GM12878 (cell line): ENCODE measurements around the gene TMC8. TPM values are rescaled to one million over a fixed set of nuclear protein-coding genes. Genes with fewer than 3 reads are reported as not detected.

Experiments used
- BRCA1 ChIP-seq: IDR thresholded peaks from 2 replicates; pipeline ENCODE4 v1.6.1; 2011; ENCODE audit warnings: low read depth, low read length, improper control_type of control experiment
- DPF2 ChIP-seq: fragments of 450-650 bp; IDR thresholded peaks from 2 replicates; pipeline ENCODE4 v1.6.1; 2017; ENCODE audit warnings: mild to moderate bottlenecking
- EGR1 ChIP-seq, 2 experiments: IDR thresholded peaks; 1 replicate in 1 of 2; 2 replicates in 1 of 2; pipeline ENCODE4 v1.6.1; 2011 to 2012; ENCODE audit warnings: low read depth in 2 of 2, low read length in 2 of 2, borderline replicate concordance in 1 of 2, mild to moderate bottlenecking in 1 of 2, moderate library complexity in 1 of 2
- ETV6 ChIP-seq, 2 experiments: fragments of 450-650 bp in 1 of 2; IDR thresholded peaks in 1 of 2; conservative IDR thresholded peaks in 1 of 2; 2 replicates each; pipeline ENCODE4 v1.6.1; 2014; ENCODE audit warnings: antibody characterized with exemption in 1 of 2, borderline replicate concordance in 1 of 2, low read depth in 1 of 2, mild to moderate bottlenecking in 1 of 2, moderate library complexity in 1 of 2
- IRF4 ChIP-seq: IDR thresholded peaks from 2 replicates; pipeline ENCODE4 v1.6.1; 2011; ENCODE audit warnings: low read depth, low read length
- MEF2B ChIP-seq: fragments of 450-650 bp; IDR thresholded peaks from 2 replicates; pipeline ENCODE4 v1.6.1; 2018; ENCODE audit warnings: mild to moderate bottlenecking, moderate library complexity; ENCODE audit not compliant: partially characterized antibody, poor library complexity, severe bottlenecking
- NBN ChIP-seq: fragments of 450-650 bp; IDR thresholded peaks from 2 replicates; pipeline ENCODE4 v1.6.1; 2016
- NR2F1 ChIP-seq: fragments of 450-650 bp; conservative IDR thresholded peaks from 2 replicates; pipeline ENCODE4 v1.6.1; 2017; ENCODE audit warnings: mild to moderate bottlenecking
- SKIL ChIP-seq: fragments of 450-650 bp; IDR thresholded peaks from 2 replicates; pipeline ENCODE4 v1.6.1; 2017; ENCODE audit warnings: mild to moderate bottlenecking, low read depth, inconsistent platforms; ENCODE audit not compliant: poor library complexity, severe bottlenecking
- TCF3 ChIP-seq: IDR thresholded peaks from 2 replicates; pipeline ENCODE4 v1.6.1; 2012; ENCODE audit warnings: low read depth, mild to moderate bottlenecking, low read length, borderline replicate concordance; ENCODE audit not compliant: insufficient read depth
- polyA plus RNA-seq, 11 experiments: library from polyadenylated mRNA; depleted of rRNA in 4 of 11; unstranded in 6 of 11; stranded (reverse) in 5 of 11; fragments of >200 nt; fragmentation: Nextera tagmentation in 4 of 11; fragmentation: Illumina TruSeq in 1 of 11; extraction: Ambion mirVana in 4 of 11; extraction: Trizol in 1 of 11; gene quantifications; 1 replicate in 1 of 11; 2 replicates in 10 of 11; pipeline versions ENCODE4 v1.2.1 to v1.2.3, GENCODE V29; 2011 to 2016; ENCODE audit warnings: inconsistent platforms in 2 of 11, missing spikeins in 2 of 11, low read depth in 1 of 11
- total RNA-seq, 4 experiments: library from RNA; depleted of rRNA in 3 of 4; stranded (reverse); fragments of >200 nt in 3 of 4; fragmentation: Illumina TruSeq in 1 of 4; extraction: Trizol in 1 of 4; gene quantifications; 2 replicates each; pipeline versions ENCODE4 v1.2.1 to v1.2.3, GENCODE V29; 2013 to 2021
- TF ChIP-seq, protein P1 (sequence below): IDR thresholded peaks from 2 replicates; pipeline ENCODE4 v1.6.1; 2011; ENCODE audit warnings: borderline replicate concordance, low read depth, mild to moderate bottlenecking, moderate library complexity, mixed read lengths, low read length; ENCODE audit not compliant: insufficient read depth; ENCODE audit errors: extremely low read length

Gene TMC8
- total and polyA plus RNA-seq, 10 of the 15 experiments (the other 5 are each of a cell fraction or from before 2014, with no cell fraction given) = 2.7 to 128 (median 40.0) TPM

DNA sequence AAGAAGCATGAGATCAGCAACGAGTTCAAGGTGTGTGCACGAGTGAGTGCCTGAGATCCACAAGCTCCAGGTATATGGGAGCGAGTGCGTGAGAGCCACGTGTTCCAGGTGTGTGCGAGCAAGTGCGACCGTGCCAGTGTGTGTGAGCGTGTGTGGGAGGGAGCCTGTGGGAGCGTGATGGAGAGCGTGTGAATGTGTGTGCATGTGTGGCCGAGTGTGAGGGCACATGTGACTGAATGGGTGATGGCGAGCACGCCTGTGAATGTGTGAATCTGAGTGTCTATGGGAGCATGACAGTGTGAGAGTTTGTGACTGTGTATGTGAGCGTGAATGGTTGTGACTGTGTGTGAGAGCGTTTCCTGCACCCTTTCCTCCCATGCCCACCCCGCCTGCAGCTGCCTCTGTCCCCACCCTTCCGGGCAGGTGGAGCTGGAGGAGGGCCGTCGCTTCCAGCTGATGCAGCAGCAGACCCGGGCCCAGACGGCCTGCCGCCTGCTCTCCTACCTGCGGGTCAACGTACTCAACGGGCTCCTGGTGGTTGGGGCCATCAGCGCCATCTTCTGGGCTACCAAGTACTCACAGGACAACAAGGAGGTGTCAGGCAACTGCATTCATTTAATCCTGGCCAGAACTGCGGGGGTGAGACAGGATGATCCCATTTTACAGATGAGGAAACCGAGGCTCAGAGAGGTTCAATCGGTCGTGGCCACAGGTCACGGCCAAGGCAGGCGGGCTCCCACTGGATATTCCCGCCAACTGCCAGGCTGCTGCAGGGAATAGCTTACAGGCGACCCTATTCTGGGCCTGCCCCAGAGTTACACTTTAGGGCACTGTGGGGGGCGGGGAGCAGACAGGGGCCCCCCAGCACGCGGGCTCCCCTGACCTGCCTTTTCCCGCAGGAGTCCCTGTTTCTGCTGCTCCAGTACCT is 3.7 kb downstream of the TMC8 start (continued):
- peak; percentile 31; the same call in 1 of the 2 replicates for TF ChIP-seq NR2F1
- TF ChIP-seq ETV6 (conservative IDR thresholded peaks at IDR 0.05 in 1 of 2, IDR thresholded peaks at IDR 0.05 in 1 of 2; ENCODE audit: borderline replicate concordance in 1 of 2, low read depth in 1 of 2) = no peak
- no peak for TF ChIP-seq TCF3
- no peak for TF ChIP-seq BRCA1
- TF ChIP-seq DPF2 = peak; percentile 30; the same call in 1 of the 2 replicates
- TF ChIP-seq, protein P1, sequence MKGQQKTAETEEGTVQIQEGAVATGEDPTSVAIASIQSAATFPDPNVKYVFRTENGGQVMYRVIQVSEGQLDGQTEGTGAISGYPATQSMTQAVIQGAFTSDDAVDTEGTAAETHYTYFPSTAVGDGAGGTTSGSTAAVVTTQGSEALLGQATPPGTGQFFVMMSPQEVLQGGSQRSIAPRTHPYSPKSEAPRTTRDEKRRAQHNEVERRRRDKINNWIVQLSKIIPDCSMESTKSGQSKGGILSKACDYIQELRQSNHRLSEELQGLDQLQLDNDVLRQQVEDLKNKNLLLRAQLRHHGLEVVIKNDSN = peak; percentile 52
- TF ChIP-seq SKIL = no peak
- peak; percentile 83 for TF ChIP-seq MEF2B
- TF ChIP-seq NBN = peak; percentile 94
- TF ChIP-seq IRF4 = no peak
- TF ChIP-seq EGR1 (IDR thresholded peaks at IDR 0.05; ENCODE audit: borderline replicate concordance in 1 of 2, low read depth in 2 of 2, low read length in 2 of 2) = peak in 1 of 2 experiments; percentile 66; a peak in 2 of 3 replicates
